ENCODE results near the gene PPM1G. TPM values are rescaled to one million over a fixed set of nuclear protein-coding genes. Genes with fewer than 3 reads are reported as not detected.

Gene PPM1G
- total RNA-seq, 1 experiment from 2014 or later: 212 TPM

Other genes starting within 250 kb of the PPM1G start
- 94.2 and 249 TPM in 2 replicates for gene ATRAID, start 197.6 kb downstream of the PPM1G start, total RNA-seq (2014; rRNA removed; shearing (Covaris generic))
- 86.8 and 101 TPM in 2 replicates for gene SLC5A6, start 197.3 kb downstream of the PPM1G start, total RNA-seq (2014; rRNA removed; shearing (Covaris generic))
- 26.6 and 29.7 TPM in 2 replicates for gene CAD, start 192.2 kb downstream of the PPM1G start, total RNA-seq (2014; rRNA removed; shearing (Covaris generic))
- 0.11 TPM in 1 of 2 replicates, not detected in the other for gene SLC30A3, start 146.5 kb downstream of the PPM1G start, total RNA-seq (2014; rRNA removed; shearing (Covaris generic))
- gene DNAJC5G, start 134.2 kb downstream of the PPM1G start, total RNA-seq (2014; rRNA removed; shearing (Covaris generic)): not detected in 2 replicates
- not detected in 2 replicates for gene TRIM54, start 127.2 kb downstream of the PPM1G start, total RNA-seq (2014; rRNA removed; shearing (Covaris generic))
- 0.11 TPM in 1 of 2 replicates, not detected in the other for gene UCN, start 101.1 kb downstream of the PPM1G start, total RNA-seq (2014; rRNA removed; shearing (Covaris generic))
- gene MPV17, start 86.5 kb downstream of the PPM1G start, total RNA-seq (2014; rRNA removed; shearing (Covaris generic)): 58.5 and 62.8 TPM in 2 replicates
- gene GTF3C2, start 52.8 kb downstream of the PPM1G start, total RNA-seq (2014; rRNA removed; shearing (Covaris generic)): 36.6 and 49.1 TPM in 2 replicates
- 40.3 and 49.1 TPM in 2 replicates for gene EIF2B4, start 39.3 kb downstream of the PPM1G start, total RNA-seq (2014; rRNA removed; shearing (Covaris generic))
- gene SNX17, start 39.0 kb downstream of the PPM1G start, total RNA-seq (2014; rRNA removed; shearing (Covaris generic)): 107 and 126 TPM in 2 replicates
- 4.0 and 5.5 TPM in 2 replicates for gene ZNF513, start 28.9 kb downstream of the PPM1G start, total RNA-seq (2014; rRNA removed; shearing (Covaris generic))
- 126 and 134 TPM in 2 replicates for gene NRBP1, start 19.0 kb upstream of the PPM1G start, total RNA-seq (2014; rRNA removed; shearing (Covaris generic))
- gene KRTCAP3, start 32.8 kb upstream of the PPM1G start, total RNA-seq (2014; rRNA removed; shearing (Covaris generic)): not detected in 2 replicates
- 21.1 and 30.1 TPM in 2 replicates for gene IFT172, start 80.2 kb upstream of the PPM1G start, total RNA-seq (2014; rRNA removed; shearing (Covaris generic))
- gene FNDC4, start 85.6 kb upstream of the PPM1G start, total RNA-seq (2014; rRNA removed; shearing (Covaris generic)): 1.9 and 3.7 TPM in 2 replicates
- gene GCKR, start 87.2 kb upstream of the PPM1G start, total RNA-seq (2014; rRNA removed; shearing (Covaris generic)): 0.29 and 0.30 TPM in 2 replicates
- 26.1 and 35.5 TPM in 2 replicates for gene ZNF512, start 173.5 kb upstream of the PPM1G start, total RNA-seq (2014; rRNA removed; shearing (Covaris generic))
- 0.74 and 1.5 TPM in 2 replicates for gene CCDC121, start 219.4 kb upstream of the PPM1G start, total RNA-seq (2014; rRNA removed; shearing (Covaris generic))
- gene GPN1, start 219.5 kb upstream of the PPM1G start, total RNA-seq (2014; rRNA removed; shearing (Covaris generic)): 64.6 and 71.0 TPM in 2 replicates

Measured in Daoy (cell line).